Astrocyte (in vitro differentiated cells and primary cell): ENCODE results near the gene ATP11A. TPM values are rescaled to one million over a fixed set of nuclear protein-coding genes. Genes with fewer than 3 reads are reported as not detected.

ENCODE experiments used
- DNase-seq: peaks from one replicate; pipeline ENCODE4 v3.0.0-alpha.2; 2010; ENCODE audit warnings: low read depth
- FAIRE-seq: peaks from 2 replicates; lab custom pipeline; 2011; peaks lifted over from hg19 to GRCh38; lab: Jason Lieb, UNC
- H2AFZ ChIP-seq: 2 replicates; pipeline ENCODE4 v1.6.0; 2012; ENCODE audit warnings: low read depth, low read length, inconsistent platforms
- H3K27ac ChIP-seq: 2 replicates; pipeline ENCODE4 v1.5.1; 2011; ENCODE audit warnings: low read depth, low read length, inconsistent platforms
- H3K27me3 ChIP-seq: 2 replicates; pipeline ENCODE4 v1.6.0; 2011; ENCODE audit warnings: low read length, inconsistent platforms; ENCODE audit not compliant: insufficient read depth
- H3K36me3 ChIP-seq: 2 replicates; pipeline ENCODE4 v1.5.1; 2011; ENCODE audit warnings: low read length, inconsistent platforms; ENCODE audit not compliant: insufficient read depth
- H3K4me1 ChIP-seq: 2 replicates; pipeline ENCODE4 v1.5.1; 2011; ENCODE audit warnings: low read length, inconsistent platforms; ENCODE audit not compliant: insufficient read depth
- H3K4me2 ChIP-seq: 2 replicates; pipeline ENCODE4 v1.6.0; 2012; ENCODE audit warnings: low read length, inconsistent platforms
- H3K4me3 ChIP-seq: 2 replicates; pipeline ENCODE4 v1.5.1; 2011; ENCODE audit warnings: low read depth, mild to moderate bottlenecking, low read length, inconsistent platforms; ENCODE audit not compliant: insufficient read depth
- H3K79me2 ChIP-seq: 2 replicates; pipeline ENCODE4 v1.6.0; 2012; ENCODE audit warnings: mild to moderate bottlenecking, low read length, inconsistent platforms; ENCODE audit not compliant: insufficient read depth
- H3K9ac ChIP-seq: 2 replicates; pipeline ENCODE4 v1.6.0; 2012; ENCODE audit warnings: mild to moderate bottlenecking, low read length, inconsistent platforms
- H3K9me3 ChIP-seq: 2 replicates; pipeline ENCODE4 v1.5.1; 2012; ENCODE audit warnings: low read depth, mild to moderate bottlenecking, low read length, inconsistent platforms; ENCODE audit not compliant: insufficient read depth
- H4K20me1 ChIP-seq: 2 replicates; pipeline ENCODE4 v1.6.0; 2012; ENCODE audit warnings: low read length, inconsistent platforms; ENCODE audit not compliant: insufficient read depth
- H3K27ac Mint-ChIP-seq: one replicate; pipeline ENCODE4 v1.8.0; 2021; ENCODE audit warnings: mild to moderate bottlenecking, mixed read lengths; ENCODE audit not compliant: unreplicated experiment
- H3K27me3 Mint-ChIP-seq: one replicate; pipeline ENCODE4 v1.8.0; 2021; ENCODE audit warnings: low read depth, mixed read lengths; ENCODE audit not compliant: unreplicated experiment
- H3K36me3 Mint-ChIP-seq: one replicate; pipeline ENCODE4 v1.8.0; 2021; ENCODE audit warnings: low read depth, mixed read lengths; ENCODE audit not compliant: unreplicated experiment
- H3K4me1 Mint-ChIP-seq: one replicate; pipeline ENCODE4 v1.8.0; 2021; ENCODE audit warnings: low read depth, mixed read lengths; ENCODE audit not compliant: unreplicated experiment
- H3K4me3 Mint-ChIP-seq: one replicate; pipeline ENCODE4 v1.8.0; 2021; ENCODE audit warnings: mild to moderate bottlenecking, moderate library complexity, mixed read lengths; ENCODE audit not compliant: unreplicated experiment
- H3K9me3 Mint-ChIP-seq: one replicate; pipeline ENCODE4 v1.8.0; 2021; ENCODE audit warnings: mild to moderate bottlenecking, mixed read lengths; ENCODE audit not compliant: unreplicated experiment
- EZH2 ChIP-seq: IDR thresholded peaks from 2 replicates; pipeline ENCODE4 v1.6.1; 2012; ENCODE audit warnings: mild to moderate bottlenecking, low read length, inconsistent platforms; ENCODE audit not compliant: insufficient read depth
- total RNA-seq: library from RNA; stranded (reverse); gene quantifications from 2 replicates; pipeline ENCODE4 v1.2.1, GENCODE V29; 2021
- TF ChIP-seq, protein P1 (sequence below): IDR thresholded peaks from 2 replicates; pipeline ENCODE4 v1.5.1; 2011; ENCODE audit warnings: low read depth, mild to moderate bottlenecking, inconsistent platforms, low read length, moderate library complexity; ENCODE audit not compliant: insufficient read depth

ATP11A gene
- total RNA-seq, 1 donor from 2014 or later: 38.9 TPM

DNA sequence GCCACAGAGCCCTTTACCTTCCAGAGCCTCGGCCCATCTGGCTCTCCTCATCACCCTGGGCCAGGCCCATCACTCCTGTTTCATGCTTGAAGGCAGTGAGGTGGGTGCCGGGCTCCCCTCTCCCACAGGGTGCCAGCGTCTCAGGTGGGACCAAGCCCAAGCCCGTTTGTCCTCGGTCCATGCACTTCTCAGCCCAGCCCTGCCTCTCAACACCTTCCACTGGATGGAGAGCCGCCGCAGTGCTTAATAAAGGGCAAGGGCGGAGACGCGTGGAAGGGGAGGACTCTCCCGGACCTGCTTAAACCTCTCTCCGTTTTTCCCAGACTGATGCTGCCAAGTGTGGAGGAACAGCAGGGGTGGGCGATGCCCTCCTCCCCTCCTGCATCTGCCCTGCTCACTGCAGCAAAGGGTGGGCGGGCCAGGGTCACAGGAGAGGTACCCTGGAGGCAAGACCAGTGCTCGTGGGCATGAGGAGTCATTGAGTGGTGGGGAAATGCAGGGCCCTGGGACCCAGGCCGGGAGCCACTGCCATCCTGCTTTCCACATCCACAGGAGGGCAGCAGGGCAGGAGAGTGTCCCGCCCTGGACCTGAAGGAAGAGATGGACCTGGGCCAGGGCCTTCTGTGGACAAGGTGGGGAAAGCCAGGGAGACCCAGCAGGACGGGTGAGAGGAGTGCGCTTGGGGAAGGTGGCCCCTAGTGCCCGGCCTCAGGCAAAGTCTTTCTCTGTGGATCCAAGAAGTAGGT lies 9.7 kb upstream of the ATP11A start:
- no peak for FAIRE-seq
- no peak overlapping the region for H3K4me2 ChIP-seq
- H3K27me3 Mint-ChIP-seq: peaks cover 26% of the 10 kb centered on the region

DNA sequence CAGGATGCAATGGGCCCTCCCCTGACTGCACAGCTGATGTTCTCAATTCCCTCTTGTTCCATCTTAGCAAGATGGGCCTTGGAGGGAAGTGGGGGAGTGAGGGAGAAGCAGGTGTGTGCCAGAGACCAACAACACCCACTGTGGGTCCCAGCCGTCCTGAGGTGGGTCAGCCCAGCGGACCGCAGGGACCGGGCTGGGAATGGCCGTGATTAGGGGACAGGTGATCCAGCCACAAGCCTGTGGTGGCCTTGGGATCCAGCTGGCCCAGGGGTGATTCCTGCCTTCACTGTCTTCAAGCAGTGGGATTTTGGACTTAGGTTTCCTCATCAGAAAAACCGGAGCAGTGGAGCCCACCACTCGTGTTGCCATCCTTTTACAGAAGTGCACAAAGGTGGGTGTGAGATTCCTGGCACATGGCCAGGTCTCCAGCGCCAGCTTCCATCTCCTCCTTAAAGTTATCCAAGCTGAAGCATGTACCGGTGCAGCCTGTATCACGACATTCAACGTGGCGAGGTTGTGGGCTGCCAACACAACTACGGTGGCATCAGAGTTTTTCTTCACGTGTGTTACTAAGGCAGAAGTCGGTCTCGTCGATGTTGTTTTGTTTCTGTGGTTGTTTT lies 9.0 kb upstream of the ATP11A start:
- no peak for FAIRE-seq
- H3K9me3 Mint-ChIP-seq: no peaks in the 10 kb centered on the region
- no peak for DNase-seq
- H3K36me3 ChIP-seq: no peaks in the 10 kb centered on the region
- H4K20me1 ChIP-seq: no peaks in the 10 kb centered on the region
- H3K4me3 Mint-ChIP-seq: no peak overlapping the region
- H3K4me1 Mint-ChIP-seq: no peaks in the 10 kb centered on the region
- H3K27me3 Mint-ChIP-seq: peaks cover 22% of the 10 kb centered on the region
- H2AFZ ChIP-seq: no peak overlapping the region
- no peaks in the 10 kb centered on the region for H3K36me3 Mint-ChIP-seq
- H3K27me3 ChIP-seq: peaks cover 2% of the 10 kb centered on the region
- H3K4me2 ChIP-seq: no peak overlapping the region
- peak overlapping the region; percentile 34 for H3K27ac Mint-ChIP-seq
- H3K27ac ChIP-seq: no peak overlapping the region
- H3K9me3 ChIP-seq: no peaks in the 10 kb centered on the region
- TF ChIP-seq EZH2: no peak
- TF ChIP-seq, protein P1, sequence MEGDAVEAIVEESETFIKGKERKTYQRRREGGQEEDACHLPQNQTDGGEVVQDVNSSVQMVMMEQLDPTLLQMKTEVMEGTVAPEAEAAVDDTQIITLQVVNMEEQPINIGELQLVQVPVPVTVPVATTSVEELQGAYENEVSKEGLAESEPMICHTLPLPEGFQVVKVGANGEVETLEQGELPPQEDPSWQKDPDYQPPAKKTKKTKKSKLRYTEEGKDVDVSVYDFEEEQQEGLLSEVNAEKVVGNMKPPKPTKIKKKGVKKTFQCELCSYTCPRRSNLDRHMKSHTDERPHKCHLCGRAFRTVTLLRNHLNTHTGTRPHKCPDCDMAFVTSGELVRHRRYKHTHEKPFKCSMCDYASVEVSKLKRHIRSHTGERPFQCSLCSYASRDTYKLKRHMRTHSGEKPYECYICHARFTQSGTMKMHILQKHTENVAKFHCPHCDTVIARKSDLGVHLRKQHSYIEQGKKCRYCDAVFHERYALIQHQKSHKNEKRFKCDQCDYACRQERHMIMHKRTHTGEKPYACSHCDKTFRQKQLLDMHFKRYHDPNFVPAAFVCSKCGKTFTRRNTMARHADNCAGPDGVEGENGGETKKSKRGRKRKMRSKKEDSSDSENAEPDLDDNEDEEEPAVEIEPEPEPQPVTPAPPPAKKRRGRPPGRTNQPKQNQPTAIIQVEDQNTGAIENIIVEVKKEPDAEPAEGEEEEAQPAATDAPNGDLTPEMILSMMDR: no peak
- H3K79me2 ChIP-seq: no peaks in the 10 kb centered on the region
- H3K4me1 ChIP-seq: no peaks in the 10 kb centered on the region
- no peak overlapping the region for H3K4me3 ChIP-seq
- H3K9ac ChIP-seq: no peak overlapping the region

More for the DNA sequence above, 9.7 kb upstream of the ATP11A start:
- Histone ChIP-seq H3K9me3 (no peaks in the 10 kb centered on the region), H4K20me1 (no peaks in the 10 kb centered on the region), H3K4me3 (no peak overlapping the region), H3K27ac (no peak overlapping the region), H3K36me3 (no peaks in the 10 kb centered on the region), H3K27me3 (peaks cover 2% of the 10 kb centered on the region), H3K9ac (no peak overlapping the region), H2AFZ (no peak overlapping the region), H3K79me2 (no peaks in the 10 kb centered on the region), H3K4me1 (no peaks in the 10 kb centered on the region)
- TF ChIP-seq, protein P1: no peak
- no peak for TF ChIP-seq EZH2
- no peak for DNase-seq
- Mint-ChIP-seq H3K9me3 (no peaks in the 10 kb centered on the region), H3K4me3 (no peak overlapping the region), H3K27ac (peak overlapping the region; percentile 34), H3K4me1 (no peaks in the 10 kb centered on the region), H3K36me3 (no peaks in the 10 kb centered on the region)

DNA sequence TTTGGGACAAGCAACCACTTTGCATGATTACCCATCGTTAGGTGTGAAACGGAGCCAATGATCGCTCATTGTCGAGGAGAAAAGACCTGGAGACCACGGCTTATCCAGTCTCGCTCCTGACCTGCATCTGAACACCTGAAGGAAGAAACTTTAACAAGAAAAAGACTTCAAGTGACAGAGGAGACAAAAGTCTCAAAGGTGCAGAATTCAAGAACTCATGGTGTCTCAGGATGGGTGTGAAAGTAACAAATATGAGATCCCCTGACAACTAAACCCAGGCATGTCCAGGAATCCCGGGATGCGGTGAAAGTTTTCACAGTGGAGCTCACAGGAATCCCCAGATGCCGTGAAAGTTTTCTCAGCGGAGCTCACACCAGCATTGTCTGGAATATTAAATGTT lies 6.3 kb upstream of the ATP11A start:
- no peaks in the 10 kb centered on the region for H3K79me2 ChIP-seq

More for the DNA sequence above, 6.3 kb upstream of the ATP11A start:
- Histone ChIP-seq H3K36me3 (no peaks in the 10 kb centered on the region), H3K4me1 (no peaks in the 10 kb centered on the region), H4K20me1 (no peaks in the 10 kb centered on the region), H3K9me3 (no peaks in the 10 kb centered on the region), H3K9ac (no peak overlapping the region), H3K27me3 (no peaks in the 10 kb centered on the region), H3K27ac (no peak overlapping the region), H2AFZ (no peak overlapping the region), H3K4me3 (no peak overlapping the region), H3K4me2 (no peak overlapping the region)
- Mint-ChIP-seq H3K36me3 (no peaks in the 10 kb centered on the region), H3K27ac (no peak overlapping the region), H3K4me1 (no peaks in the 10 kb centered on the region), H3K9me3 (no peaks in the 10 kb centered on the region), H3K27me3 (peaks cover 16% of the 10 kb centered on the region), H3K4me3 (no peak overlapping the region)
- DNase-seq (no peak), FAIRE-seq (no peak)
- TF ChIP-seq EZH2: no peak
- TF ChIP-seq, protein P1: no peak
